HCT116 (cell line): ENCODE data around the gene PTPN1. TPM values are rescaled to one million over a fixed set of nuclear protein-coding genes. Genes with fewer than 3 reads are reported as not detected.

Source experiments
- ATAC-seq: fragments of 200-7000 bp; cut with Tn5 transposase; 2 replicates; pipeline ENCODE4 v1.9.1; 2020; ENCODE audit warnings: mild to moderate bottlenecking, moderate library complexity
- BruUV-seq: library from RNA; stranded (reverse); fragments of 400-500 nt; replicated peaks from 2 replicates; lab custom pipeline; 2021; lab: Mats Ljungman, UMichigan
- CTCF ChIA-PET: fragments of 300-600 bp; sonication (Branson Sonifier 250); formaldehyde crosslinking; loops from one replicate; lab custom pipeline; 2021; ENCODE audit warnings: antibody characterized with exemption; lab: Charles Lee
- POLR2A ChIA-PET: fragments of 300-600, 350-600 bp; sonication (Branson Sonifier 250); formaldehyde crosslinking; loops from one replicate; lab custom pipeline; 2021; ENCODE audit warnings: antibody characterized with exemption; lab: Charles Lee
- RAD21 ChIA-PET, 2 experiments: fragments of 300-600 bp; sonication (Branson Sonifier 250); formaldehyde crosslinking; loops; one replicate each; lab custom pipeline; 2023; ENCODE audit warnings: low total read pairs in 2 of 2; ENCODE audit not compliant: uncharacterized antibody in 2 of 2, unreplicated experiment in 2 of 2, low non-redundant PET in 1 of 2; lab: Charles Lee
- DNase-seq: peaks from one replicate; pipeline ENCODE4 v3.0.0-alpha.2; 2010; ENCODE audit warnings: low read depth, low spot score
- H2AFZ ChIP-seq: fragments of 200-600 bp; shearing (Covaris generic), sonication (generic); 2 replicates; pipeline ENCODE4 v1.6.1; 2017; ENCODE audit warnings: low read depth, mixed run types, mixed read lengths, antibody characterized with exemption, low read length; ENCODE audit not compliant: poor library complexity, severe bottlenecking
- H3K27ac ChIP-seq: 2 replicates; pipeline ENCODE4 v1.5.1; 2012; ENCODE audit warnings: low read depth, low read length
- H3K27me3 ChIP-seq: fragments of 200-600 bp; sonication (generic); 2 replicates; pipeline ENCODE4 v1.6.1; 2016; ENCODE audit warnings: mixed run types, low read length, mixed read lengths; ENCODE audit not compliant: insufficient read depth
- H3K36me3 ChIP-seq, 2 experiments: fragments of 200-500 bp in 1 of 2; fragments of 200-600 bp in 1 of 2; sonication (Bioruptor generic) in 1 of 2; sonication (generic) in 1 of 2; 2 replicates each; pipeline versions ENCODE4 v1.5.1 to v1.6.1; 2014 to 2016; ENCODE audit warnings: low read length in 2 of 2, inconsistent platforms in 1 of 2, mixed read lengths in 1 of 2, mixed run types in 1 of 2; ENCODE audit not compliant: insufficient read depth in 2 of 2, control insufficient read depth in 1 of 2
- H3K4me1 ChIP-seq, 2 experiments: fragments of 200-600 bp in 1 of 2; sonication (generic) in 1 of 2; 2 replicates each; pipeline versions ENCODE4 v1.5.1 to v1.6.1; 2012 to 2017; ENCODE audit warnings: low read length in 2 of 2, inconsistent platforms in 1 of 2, mild to moderate bottlenecking in 1 of 2, mixed read lengths in 1 of 2, mixed run types in 1 of 2, moderate library complexity in 1 of 2; ENCODE audit not compliant: insufficient read depth in 2 of 2, control insufficient read depth in 1 of 2
- H3K4me2 ChIP-seq: fragments of 200-600 bp; sonication (generic); 2 replicates; pipeline ENCODE4 v1.6.1; 2017; ENCODE audit warnings: mixed run types, low read length, mixed read lengths
- H3K4me3 ChIP-seq, 2 experiments: fragments of 200-600 bp in 1 of 2; sonication (generic) in 1 of 2; replicated peaks in 1 of 2; 2 replicates each; pipeline ENCODE4 v1.5.1; 2011 to 2016; ENCODE audit warnings: low read length in 2 of 2, control low read depth in 1 of 2, low read depth in 1 of 2, mild to moderate bottlenecking in 1 of 2, mixed read lengths in 1 of 2, mixed run types in 1 of 2
- H3K79me2 ChIP-seq: fragments of 200-600 bp; sonication (generic); 2 replicates; pipeline ENCODE4 v1.6.1; 2017; ENCODE audit warnings: mild to moderate bottlenecking, mixed run types, low read length, moderate library complexity, mixed read lengths; ENCODE audit not compliant: insufficient read depth
- H3K9ac ChIP-seq: fragments of 200-600 bp; sonication (generic); 2 replicates; pipeline ENCODE4 v1.6.1; 2016; ENCODE audit warnings: low read length, mixed read lengths
- H3K9me2 ChIP-seq: fragments of 200-600 bp; sonication (generic), shearing (Covaris generic); 2 replicates; pipeline ENCODE4 v1.6.1; 2017; ENCODE audit warnings: mixed run types, mild to moderate bottlenecking, moderate library complexity; ENCODE audit not compliant: insufficient read depth
- H3K9me3 ChIP-seq, 2 experiments: fragments of 200-500 bp in 1 of 2; fragments of 200-600 bp in 1 of 2; sonication (Bioruptor generic) in 1 of 2; sonication (generic) in 1 of 2; 2 replicates each; pipeline ENCODE4 v1.6.1; 2014 to 2017; ENCODE audit warnings: low read length in 2 of 2, mixed read lengths in 2 of 2, inconsistent platforms in 1 of 2, low read depth in 1 of 2, mild to moderate bottlenecking in 1 of 2, mixed run types in 1 of 2, moderate library complexity in 1 of 2; ENCODE audit not compliant: control insufficient read depth in 1 of 2, insufficient read depth in 1 of 2
- H4K20me1 ChIP-seq: fragments of 200-600 bp; sonication (generic), shearing (Covaris generic); 2 replicates; pipeline ENCODE4 v1.6.1; 2017; ENCODE audit warnings: mixed run types, mild to moderate bottlenecking, moderate library complexity; ENCODE audit not compliant: insufficient read depth
- CBX3 ChIP-seq: IDR thresholded peaks from 2 replicates; pipeline ENCODE4 v1.6.1; 2012; ENCODE audit warnings: low read depth
- CEBPB ChIP-seq: IDR thresholded peaks from 2 replicates; pipeline ENCODE4 v1.6.1; 2012; ENCODE audit warnings: low read depth
- ELF1 ChIP-seq: IDR thresholded peaks from 2 replicates; pipeline ENCODE4 v1.6.1; 2012; ENCODE audit warnings: low read depth, borderline replicate concordance
- EZH2 ChIP-seq: fragments of 200-600 bp; sonication (generic); IDR thresholded peaks from 2 replicates; pipeline ENCODE4 v1.6.1; 2017; ENCODE audit warnings: antibody characterized with exemption, mixed run types
- EZH2phosphoT487 ChIP-seq: fragments of 200-600 bp; IDR thresholded peaks from 2 replicates; pipeline ENCODE4 v1.6.1; 2018; ENCODE audit warnings: antibody characterized with exemption, borderline replicate concordance
- FOSL1 ChIP-seq: IDR thresholded peaks from 2 replicates; pipeline ENCODE4 v1.6.1; 2012; ENCODE audit warnings: low read depth
- JUND ChIP-seq: IDR thresholded peaks from 2 replicates; pipeline ENCODE4 v1.6.1; 2012
- POLR2AphosphoS5 ChIP-seq: IDR thresholded peaks from 2 replicates; pipeline ENCODE4 v1.6.1; 2011; ENCODE audit warnings: mild to moderate bottlenecking, low read depth, low read length, moderate library complexity
- SIN3A ChIP-seq: IDR thresholded peaks from 2 replicates; pipeline ENCODE4 v1.6.1; 2012; ENCODE audit warnings: low read depth
- SP1 ChIP-seq: IDR thresholded peaks from 2 replicates; pipeline ENCODE4 v1.6.1; 2012; ENCODE audit warnings: low read depth
- SRF ChIP-seq: IDR thresholded peaks from 2 replicates; pipeline ENCODE4 v1.6.1; 2012; ENCODE audit warnings: low read depth
- TCF7L2 ChIP-seq: IDR thresholded peaks from 2 replicates; pipeline ENCODE4 v1.7.0; 2011; ENCODE audit warnings: borderline replicate concordance, inconsistent platforms; ENCODE audit not compliant: insufficient read depth, insufficient read length; ENCODE audit errors: extremely low read depth
- ZNF274 ChIP-seq: fragments of 200-500 bp; sonication (Bioruptor generic); IDR thresholded peaks from 2 replicates; pipeline ENCODE4 v1.6.1; 2014; ENCODE audit warnings: mild to moderate bottlenecking, low read depth, low read length, inconsistent platforms
- intact Hi-C: fragments of 100-400 bp; cut with micrococcal nuclease; formaldehyde crosslinking; loops from 2 replicates; pipeline ENCODE4 v1.10.0; 2022
- total RNA-seq: library from RNA; stranded (reverse); gene quantifications from one replicate; pipeline ENCODE4 v1.2.1, GENCODE V29; 2021; ENCODE audit not compliant: unreplicated experiment
- TF ChIP-seq, protein P1 (sequence below): IDR thresholded peaks from 2 replicates; pipeline ENCODE4 v1.6.1; 2011; ENCODE audit warnings: mild to moderate bottlenecking, low read length, moderate library complexity; ENCODE audit not compliant: insufficient replicate concordance; ENCODE audit errors: extremely low read depth
- TF ChIP-seq, protein P2 (sequence below): IDR thresholded peaks from 2 replicates; pipeline ENCODE4 v1.6.1; 2012
- TF ChIP-seq, protein P3 (sequence below): IDR thresholded peaks from 2 replicates; pipeline ENCODE4 v1.6.1; 2012; ENCODE audit warnings: low read depth
- TF ChIP-seq, protein P4 (sequence below), 3 experiments: fragments of 200-600 bp in 1 of 3; sonication (generic) in 1 of 3; IDR thresholded peaks in 2 of 3; conservative IDR thresholded peaks in 1 of 3; 2 replicates each; pipeline ENCODE4 v1.5.1; 2012 to 2017; ENCODE audit warnings: low read depth in 2 of 3, low read length in 2 of 3, antibody characterized with exemption in 1 of 3, borderline replicate concordance in 1 of 3, control low read depth in 1 of 3, mild to moderate bottlenecking in 1 of 3, mixed read lengths in 1 of 3, mixed run types in 1 of 3, moderate library complexity in 1 of 3; ENCODE audit not compliant: insufficient read depth in 1 of 3

PTPN1 gene
- total RNA-seq, 1 experiment from 2014 or later: 47.5 TPM

DNA sequence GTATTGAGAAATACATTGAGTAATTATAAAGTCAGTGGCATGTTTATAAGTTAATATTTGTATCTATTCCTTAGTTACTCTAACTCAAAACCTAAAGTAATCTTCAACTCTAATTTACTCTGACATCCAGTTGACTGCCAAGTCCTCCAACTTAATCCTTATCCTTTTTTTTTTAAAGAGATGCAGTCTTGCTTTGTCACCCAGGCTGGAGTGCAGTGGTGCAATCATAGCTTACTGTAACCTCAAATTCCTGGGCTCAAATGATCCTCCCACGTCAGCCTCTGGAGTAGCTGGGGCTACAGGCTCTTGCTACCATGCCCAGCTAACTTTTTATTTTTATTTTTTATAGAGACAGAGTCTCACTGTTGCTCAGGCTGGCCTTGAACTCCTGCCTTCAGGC lies 24.4 kb downstream of the PTPN1 start (continued):
- TF ChIP-seq, protein P1, sequence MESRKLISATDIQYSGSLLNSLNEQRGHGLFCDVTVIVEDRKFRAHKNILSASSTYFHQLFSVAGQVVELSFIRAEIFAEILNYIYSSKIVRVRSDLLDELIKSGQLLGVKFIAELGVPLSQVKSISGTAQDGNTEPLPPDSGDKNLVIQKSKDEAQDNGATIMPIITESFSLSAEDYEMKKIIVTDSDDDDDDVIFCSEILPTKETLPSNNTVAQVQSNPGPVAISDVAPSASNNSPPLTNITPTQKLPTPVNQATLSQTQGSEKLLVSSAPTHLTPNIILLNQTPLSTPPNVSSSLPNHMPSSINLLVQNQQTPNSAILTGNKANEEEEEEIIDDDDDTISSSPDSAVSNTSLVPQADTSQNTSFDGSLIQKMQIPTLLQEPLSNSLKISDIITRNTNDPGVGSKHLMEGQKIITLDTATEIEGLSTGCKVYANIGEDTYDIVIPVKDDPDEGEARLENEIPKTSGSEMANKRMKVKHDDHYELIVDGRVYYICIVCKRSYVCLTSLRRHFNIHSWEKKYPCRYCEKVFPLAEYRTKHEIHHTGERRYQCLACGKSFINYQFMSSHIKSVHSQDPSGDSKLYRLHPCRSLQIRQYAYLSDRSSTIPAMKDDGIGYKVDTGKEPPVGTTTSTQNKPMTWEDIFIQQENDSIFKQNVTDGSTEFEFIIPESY: no peak
- TF ChIP-seq JUND (no peak), TCF7L2 (no peak), ZNF274 (no peak), SIN3A (no peak)

DNA sequence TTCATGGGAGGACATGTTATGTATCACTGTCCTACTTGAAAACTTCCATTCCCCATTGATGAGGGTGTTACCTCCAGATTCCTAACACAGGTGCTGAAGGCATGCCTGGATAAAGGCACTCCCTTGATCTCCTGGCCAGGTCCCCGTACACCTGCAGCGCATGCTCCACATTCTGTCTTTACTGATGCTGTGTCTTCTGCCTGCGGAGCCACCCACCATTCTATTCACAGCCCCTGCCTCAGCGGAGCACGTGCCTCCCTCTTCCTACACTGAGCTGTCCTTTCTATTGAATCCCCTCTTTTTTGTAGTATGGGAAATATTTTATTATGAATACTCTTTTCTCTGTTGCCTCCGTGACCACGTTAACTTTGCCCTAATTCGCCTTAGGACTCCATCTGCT lies 25.0 kb downstream of the PTPN1 start:
- TF ChIP-seq FOSL1: no peak
- TF ChIP-seq POLR2AphosphoS5: no peak
- no peak for TF ChIP-seq ZNF274
- TF ChIP-seq SRF: no peak
- TF ChIP-seq, protein P2, sequence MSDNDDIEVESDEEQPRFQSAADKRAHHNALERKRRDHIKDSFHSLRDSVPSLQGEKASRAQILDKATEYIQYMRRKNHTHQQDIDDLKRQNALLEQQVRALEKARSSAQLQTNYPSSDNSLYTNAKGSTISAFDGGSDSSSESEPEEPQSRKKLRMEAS: no peak
- TF ChIP-seq EZH2phosphoT487: no peak
- no peak for TF ChIP-seq ELF1
- TF ChIP-seq, protein P3, sequence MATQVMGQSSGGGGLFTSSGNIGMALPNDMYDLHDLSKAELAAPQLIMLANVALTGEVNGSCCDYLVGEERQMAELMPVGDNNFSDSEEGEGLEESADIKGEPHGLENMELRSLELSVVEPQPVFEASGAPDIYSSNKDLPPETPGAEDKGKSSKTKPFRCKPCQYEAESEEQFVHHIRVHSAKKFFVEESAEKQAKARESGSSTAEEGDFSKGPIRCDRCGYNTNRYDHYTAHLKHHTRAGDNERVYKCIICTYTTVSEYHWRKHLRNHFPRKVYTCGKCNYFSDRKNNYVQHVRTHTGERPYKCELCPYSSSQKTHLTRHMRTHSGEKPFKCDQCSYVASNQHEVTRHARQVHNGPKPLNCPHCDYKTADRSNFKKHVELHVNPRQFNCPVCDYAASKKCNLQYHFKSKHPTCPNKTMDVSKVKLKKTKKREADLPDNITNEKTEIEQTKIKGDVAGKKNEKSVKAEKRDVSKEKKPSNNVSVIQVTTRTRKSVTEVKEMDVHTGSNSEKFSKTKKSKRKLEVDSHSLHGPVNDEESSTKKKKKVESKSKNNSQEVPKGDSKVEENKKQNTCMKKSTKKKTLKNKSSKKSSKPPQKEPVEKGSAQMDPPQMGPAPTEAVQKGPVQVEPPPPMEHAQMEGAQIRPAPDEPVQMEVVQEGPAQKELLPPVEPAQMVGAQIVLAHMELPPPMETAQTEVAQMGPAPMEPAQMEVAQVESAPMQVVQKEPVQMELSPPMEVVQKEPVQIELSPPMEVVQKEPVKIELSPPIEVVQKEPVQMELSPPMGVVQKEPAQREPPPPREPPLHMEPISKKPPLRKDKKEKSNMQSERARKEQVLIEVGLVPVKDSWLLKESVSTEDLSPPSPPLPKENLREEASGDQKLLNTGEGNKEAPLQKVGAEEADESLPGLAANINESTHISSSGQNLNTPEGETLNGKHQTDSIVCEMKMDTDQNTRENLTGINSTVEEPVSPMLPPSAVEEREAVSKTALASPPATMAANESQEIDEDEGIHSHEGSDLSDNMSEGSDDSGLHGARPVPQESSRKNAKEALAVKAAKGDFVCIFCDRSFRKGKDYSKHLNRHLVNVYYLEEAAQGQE: no peak
- TF ChIP-seq, protein P4, sequence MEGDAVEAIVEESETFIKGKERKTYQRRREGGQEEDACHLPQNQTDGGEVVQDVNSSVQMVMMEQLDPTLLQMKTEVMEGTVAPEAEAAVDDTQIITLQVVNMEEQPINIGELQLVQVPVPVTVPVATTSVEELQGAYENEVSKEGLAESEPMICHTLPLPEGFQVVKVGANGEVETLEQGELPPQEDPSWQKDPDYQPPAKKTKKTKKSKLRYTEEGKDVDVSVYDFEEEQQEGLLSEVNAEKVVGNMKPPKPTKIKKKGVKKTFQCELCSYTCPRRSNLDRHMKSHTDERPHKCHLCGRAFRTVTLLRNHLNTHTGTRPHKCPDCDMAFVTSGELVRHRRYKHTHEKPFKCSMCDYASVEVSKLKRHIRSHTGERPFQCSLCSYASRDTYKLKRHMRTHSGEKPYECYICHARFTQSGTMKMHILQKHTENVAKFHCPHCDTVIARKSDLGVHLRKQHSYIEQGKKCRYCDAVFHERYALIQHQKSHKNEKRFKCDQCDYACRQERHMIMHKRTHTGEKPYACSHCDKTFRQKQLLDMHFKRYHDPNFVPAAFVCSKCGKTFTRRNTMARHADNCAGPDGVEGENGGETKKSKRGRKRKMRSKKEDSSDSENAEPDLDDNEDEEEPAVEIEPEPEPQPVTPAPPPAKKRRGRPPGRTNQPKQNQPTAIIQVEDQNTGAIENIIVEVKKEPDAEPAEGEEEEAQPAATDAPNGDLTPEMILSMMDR (IDR thresholded peaks at IDR 0.05 in 2 of 3, conservative IDR thresholded peaks at IDR 0.05 in 1 of 3; ENCODE audit: borderline replicate concordance in 1 of 3, insufficient read depth in 1 of 3, low read depth in 2 of 3, low read length in 2 of 3): no peak
- TF ChIP-seq JUND: no peak
- TF ChIP-seq CEBPB: no peak
- TF ChIP-seq TCF7L2: no peak
- no peak for TF ChIP-seq CBX3
- TF ChIP-seq SP1: no peak
- TF ChIP-seq EZH2: no peak
- intact Hi-C loops: no loop called here
- ChIA-PET CTCF (no interaction called here), RAD21 (no interaction called here), POLR2A (no interaction called here)
- Histone ChIP-seq H3K36me3 (no peaks in the 10 kb centered on the region), H3K27ac (peak overlapping the region; percentile 44; the same call in 1 of the 2 replicates), H3K27me3 (no peaks in the 10 kb centered on the region), H4K20me1 (no peaks in the 10 kb centered on the region), H3K9me3 (no peaks in the 10 kb centered on the region), H3K9ac (no peak overlapping the region), H3K9me2 (no peaks in the 10 kb centered on the region), H3K4me2 (peak overlapping the region; percentile 26), H3K4me3 (no peak overlapping the region), H3K79me2 (peaks cover 95% of the 10 kb centered on the region), H2AFZ (no peak overlapping the region), H3K4me1 (peaks cover 64 to 85% of the 10 kb centered on the region in 2 experiments)
- BruUV-seq: no TSS peak
- DNase-seq: no peak
- ATAC-seq: peak; percentile 38; the same call in 1 of the 2 replicates
